Dermis blood vessel endothelial cell (primary cell): ENCODE measurements around the gene TBC1D22A. TPM values are rescaled to one million over a fixed set of nuclear protein-coding genes. Genes with fewer than 3 reads are reported as not detected.
A peak's percentile ranks its signal among the peaks of the same experiment; 100 is the strongest.

Experiments used
- DNase-seq: peaks from one replicate; pipeline ENCODE4 v3.0.0; 2010
- total RNA-seq: library from RNA; depleted of rRNA; stranded (reverse); fragments of >200 nt; gene quantifications from 2 replicates; pipeline ENCODE4 v1.2.3, GENCODE V29; 2014

Gene TBC1D22A
- total RNA-seq, 1 donor from 2014 or later, result 19.4 TPM

DNA sequence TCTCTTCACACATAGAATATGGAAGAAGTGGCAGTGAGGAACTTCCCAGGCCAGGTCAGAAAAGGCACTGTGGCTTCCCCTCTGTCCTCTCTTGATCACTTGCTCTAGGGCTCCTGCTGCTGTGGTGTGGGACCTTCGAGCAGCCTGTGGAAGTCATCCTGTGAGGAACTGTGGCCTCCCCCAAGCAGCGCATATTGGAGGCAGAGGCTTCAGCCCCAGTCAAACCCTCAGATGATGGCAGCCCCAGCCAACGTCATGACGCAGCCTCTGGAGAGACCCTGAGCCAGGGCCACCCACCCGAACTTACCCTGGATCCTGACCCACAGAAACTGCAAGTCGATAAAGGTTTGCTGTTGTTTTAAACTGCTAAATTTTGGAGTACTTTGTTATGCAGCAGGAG lies 444.9 kb downstream of the TBC1D22A start:
- no peak for DNase-seq

DNA sequence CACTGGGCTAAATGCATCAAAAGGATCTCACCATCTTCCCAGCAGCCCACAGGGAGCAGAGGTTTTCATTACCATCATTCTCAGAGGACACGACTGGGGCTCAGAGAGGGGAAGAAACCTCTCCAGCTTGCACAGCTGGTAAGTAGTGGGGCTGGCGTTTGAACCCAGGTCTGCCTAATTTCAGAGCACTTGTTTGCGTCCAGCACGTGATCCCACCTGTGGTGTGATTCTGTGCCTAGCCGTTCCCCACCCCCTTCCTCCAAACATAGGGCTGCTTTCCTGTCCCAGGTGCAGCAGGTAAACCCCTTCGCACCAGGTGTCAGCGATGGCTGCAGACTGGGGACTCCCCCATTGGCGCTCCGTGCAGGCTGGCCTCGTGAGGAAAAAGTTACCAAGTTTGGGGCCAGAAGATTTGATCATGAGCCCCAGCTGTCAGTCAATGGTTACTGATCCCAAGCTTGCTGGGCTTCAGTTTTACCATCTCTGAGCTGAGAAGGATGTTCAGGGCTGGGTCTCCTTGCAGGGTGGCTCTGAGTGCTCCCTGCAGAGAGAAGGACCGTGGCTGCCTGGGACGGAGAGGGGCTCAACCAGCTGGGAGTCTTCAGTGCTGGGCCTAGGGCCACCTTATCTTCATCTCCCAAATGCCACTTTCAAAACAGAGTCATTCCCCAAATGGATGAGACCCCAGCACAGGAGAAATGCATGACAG lies 445.6 kb downstream of the TBC1D22A start:
- no peak for DNase-seq

DNA sequence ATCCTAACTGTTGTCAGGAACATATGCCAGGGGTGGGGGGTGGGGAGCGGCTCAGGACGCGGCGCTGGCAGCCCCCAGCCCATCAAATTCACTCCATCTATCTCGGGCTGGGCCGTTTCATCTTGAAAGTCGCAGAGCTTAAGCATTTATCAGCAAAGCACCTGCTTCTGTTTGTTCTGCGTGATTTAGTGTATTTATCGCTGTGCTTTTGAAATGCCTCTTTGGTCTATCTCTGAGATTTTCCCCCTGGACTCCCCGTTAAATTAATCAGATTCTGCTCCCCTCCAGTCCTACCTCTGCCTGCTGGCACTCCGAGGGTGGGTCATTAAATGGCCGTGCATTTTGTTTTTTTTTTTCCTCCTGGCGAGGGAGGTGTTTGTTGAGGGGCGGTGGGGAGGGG lies 446.2 kb downstream of the TBC1D22A start:
- no peak for DNase-seq

DNA sequence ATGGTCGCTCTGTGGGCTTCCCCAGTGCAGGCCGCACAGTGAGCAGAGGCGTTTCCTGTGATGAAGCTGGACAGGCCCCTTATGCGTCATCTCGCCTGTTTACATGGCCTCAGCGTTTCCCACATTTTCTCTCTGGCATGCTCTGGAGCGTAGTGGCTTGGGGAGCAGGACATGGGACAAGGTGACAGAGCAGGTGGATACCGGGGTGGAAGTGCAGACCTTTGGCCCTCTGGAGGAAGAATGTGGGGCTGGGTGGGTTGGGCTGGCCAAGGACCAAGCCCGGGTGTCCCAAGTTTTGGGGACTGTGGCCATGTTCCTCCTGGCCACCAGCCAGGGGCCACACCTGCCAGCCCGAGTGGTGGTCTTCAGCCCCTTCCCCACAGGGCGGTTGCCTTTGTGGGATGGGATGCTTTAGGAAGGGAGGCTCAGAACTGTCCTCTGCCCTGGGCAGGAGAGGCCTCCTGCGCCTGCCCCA lies 446.6 kb downstream of the TBC1D22A start:
- no peak for DNase-seq

DNA sequence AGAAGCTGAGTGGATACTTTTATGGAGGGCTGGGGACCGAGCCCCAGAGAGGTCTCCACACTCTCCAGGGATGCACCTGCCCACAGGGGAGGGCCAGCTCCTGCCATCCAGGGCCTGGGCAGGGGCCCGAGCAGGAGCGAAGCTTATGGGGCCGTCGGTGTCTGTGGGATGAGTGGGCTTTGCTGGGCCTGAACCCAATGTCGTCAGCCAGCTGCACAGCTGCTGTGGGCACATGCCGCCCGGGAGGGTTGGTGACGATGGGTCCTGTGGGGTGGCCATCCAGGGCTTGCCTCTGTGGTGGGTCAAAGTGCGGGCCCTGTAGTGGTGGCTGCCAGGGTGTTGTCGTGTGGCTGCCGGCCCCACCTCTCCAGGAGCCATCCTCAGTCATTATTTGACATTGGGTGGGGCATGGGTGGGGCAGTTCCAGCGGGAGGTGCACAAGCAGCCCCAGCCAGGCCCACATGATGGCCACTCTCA lies 447.1 kb downstream of the TBC1D22A start:
- no peak for DNase-seq

DNA sequence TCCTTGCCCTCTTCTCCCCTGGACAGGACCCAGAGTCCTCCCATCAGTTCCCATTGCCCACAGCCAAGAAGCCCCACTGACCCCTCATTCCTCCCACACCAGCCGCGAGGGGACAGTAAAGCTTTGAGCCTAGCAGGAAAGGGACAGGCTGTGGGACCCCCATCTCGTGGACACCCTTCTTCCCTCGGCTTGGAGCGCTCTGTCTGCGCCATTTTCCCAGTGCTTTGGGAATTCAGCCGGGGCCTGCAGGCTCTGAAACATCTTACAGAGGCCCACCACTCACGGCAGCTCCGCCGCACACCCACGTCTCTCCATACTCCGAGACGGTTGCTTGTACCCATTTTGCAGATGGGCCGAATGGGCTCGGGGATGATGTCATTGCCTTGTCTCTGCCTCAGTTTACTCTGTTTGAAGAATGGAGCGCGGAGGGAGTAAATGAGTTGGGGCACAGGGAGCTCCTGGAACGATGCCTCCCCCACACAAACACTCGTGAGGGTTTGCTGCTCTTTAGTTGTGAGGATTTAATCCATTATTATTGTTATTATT lies 447.7 kb downstream of the TBC1D22A start:
- no peak for DNase-seq

DNA sequence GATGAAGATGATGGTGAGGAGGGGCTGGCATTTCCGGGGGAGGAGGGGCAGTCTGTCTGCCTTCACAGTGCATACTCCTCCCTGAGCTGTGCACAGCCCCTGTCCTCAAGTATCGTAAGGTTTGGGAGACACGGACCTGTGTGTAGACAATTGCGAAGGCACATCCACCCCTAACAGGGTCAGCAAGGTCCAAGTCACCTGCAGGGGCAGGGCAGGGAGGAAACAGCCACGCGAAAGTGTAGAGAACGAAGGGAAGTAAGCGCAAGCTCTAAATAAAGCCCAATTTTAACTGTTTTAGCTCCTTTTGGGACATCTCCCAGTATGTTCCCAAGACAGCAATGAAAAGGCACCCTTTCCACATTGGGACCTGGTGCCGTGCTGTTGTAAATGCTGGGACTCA lies 448.2 kb downstream of the TBC1D22A start:
- DNase-seq, result no peak

DNA sequence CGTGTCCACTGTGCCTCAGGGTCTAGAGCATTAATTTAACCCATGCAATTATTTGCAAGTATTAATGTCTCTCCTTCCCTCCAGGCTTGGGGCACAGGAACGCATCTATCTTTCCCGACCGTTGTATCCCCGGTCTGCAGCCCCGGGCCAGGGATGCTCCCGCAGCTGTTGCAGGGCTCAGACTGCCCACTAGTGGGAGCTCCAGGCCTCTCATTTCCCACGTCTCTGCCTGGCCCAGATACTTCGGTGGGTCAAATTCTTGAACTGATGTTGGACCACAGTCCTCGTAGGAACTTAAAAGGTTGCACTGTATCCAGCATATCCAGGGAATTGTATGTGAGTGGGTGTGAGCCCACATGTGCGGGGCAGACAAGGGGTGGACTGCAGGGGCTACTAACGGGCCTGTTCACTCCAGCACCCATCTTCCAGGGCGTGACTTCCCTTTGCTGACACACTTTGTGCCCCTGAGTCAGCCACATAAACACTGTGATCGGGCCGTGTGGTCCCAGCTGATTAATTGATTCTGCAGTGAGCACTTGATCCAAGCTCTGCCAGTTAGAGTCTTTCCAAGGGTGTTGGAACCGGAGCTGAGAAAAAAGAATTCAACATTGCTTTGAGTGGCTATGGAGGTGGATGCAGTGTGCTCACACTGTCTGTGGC lies 451.3 kb downstream of the TBC1D22A start:
- DNase-seq, result peak; percentile 39

DNA sequence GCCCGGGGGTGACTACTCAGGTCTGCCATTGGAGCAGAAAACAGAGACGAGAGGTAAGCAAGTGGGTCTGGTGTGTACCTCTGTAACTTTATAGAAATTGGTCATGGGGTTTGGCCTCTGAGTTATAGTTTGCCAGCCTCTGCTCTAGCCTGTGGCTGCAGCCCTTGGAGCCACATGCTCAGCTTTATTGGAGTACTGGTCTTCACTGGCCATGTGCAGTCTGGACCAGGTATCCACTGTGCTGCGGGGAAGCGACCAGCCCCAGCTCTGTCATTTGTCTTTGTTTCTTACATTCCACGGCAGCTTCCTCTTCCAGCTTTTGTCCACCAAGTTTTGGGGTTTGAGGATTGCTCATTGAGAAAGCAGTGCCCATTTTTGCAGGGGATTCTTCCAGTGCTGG lies 453.4 kb downstream of the TBC1D22A start:
- DNase-seq, result no peak

DNA sequence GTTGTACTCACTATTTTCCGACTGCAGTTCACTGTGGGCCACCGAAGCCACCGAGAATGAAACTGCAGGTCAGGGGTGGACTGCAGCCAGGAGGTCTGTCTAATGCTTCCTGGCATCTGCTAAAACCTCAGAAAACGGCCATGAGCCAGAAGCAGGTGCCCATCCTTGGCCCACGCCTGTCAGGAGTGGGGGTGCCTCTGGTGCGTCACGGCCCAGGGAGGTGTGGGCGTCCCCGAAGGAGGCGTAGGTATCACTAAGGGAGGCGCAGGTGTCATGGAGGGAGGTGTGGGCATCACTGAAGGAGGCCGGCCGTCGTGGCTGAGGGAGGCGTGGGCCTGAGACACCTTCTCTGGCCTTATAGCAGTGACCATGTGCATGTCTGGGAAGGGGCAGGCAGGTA lies 456.2 kb downstream of the TBC1D22A start:
- no peak for DNase-seq

DNA sequence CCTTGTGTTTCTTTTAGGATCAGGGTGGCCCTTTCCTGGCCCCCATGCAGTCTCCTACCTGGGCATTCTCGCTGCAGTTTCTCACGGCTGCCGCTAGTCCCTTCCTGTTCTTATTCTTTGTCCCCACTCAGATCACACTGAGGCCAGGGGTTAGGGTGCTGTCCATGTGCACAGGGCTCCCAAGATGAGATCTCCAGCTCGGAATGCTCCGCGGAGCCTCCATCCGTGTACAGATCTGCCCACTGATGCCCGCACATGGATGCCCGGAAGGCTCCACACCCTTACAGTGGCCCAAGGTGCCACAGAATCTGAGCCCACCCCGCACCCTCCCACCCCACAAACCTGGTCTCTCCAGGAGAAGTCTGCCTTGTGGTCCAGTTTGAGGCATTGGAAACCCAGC lies 457.3 kb downstream of the TBC1D22A start:
- no peak for DNase-seq

DNA sequence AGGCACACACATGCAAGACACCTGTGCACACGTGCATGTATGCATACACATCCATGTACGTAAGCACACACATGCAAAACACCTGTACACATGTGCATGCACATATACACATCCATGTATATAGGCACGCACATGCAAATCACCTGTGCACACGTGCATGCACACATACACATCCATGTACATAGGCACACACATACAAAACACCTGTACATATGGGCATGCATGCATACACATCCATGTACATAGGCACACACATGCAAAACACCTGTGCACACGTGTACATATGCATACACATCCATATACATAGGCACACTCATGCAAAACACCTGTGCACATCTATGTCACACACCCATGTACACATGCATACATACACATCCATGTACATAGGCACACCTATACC lies 458.3 kb downstream of the TBC1D22A start:
- DNase-seq, result no peak

DNA sequence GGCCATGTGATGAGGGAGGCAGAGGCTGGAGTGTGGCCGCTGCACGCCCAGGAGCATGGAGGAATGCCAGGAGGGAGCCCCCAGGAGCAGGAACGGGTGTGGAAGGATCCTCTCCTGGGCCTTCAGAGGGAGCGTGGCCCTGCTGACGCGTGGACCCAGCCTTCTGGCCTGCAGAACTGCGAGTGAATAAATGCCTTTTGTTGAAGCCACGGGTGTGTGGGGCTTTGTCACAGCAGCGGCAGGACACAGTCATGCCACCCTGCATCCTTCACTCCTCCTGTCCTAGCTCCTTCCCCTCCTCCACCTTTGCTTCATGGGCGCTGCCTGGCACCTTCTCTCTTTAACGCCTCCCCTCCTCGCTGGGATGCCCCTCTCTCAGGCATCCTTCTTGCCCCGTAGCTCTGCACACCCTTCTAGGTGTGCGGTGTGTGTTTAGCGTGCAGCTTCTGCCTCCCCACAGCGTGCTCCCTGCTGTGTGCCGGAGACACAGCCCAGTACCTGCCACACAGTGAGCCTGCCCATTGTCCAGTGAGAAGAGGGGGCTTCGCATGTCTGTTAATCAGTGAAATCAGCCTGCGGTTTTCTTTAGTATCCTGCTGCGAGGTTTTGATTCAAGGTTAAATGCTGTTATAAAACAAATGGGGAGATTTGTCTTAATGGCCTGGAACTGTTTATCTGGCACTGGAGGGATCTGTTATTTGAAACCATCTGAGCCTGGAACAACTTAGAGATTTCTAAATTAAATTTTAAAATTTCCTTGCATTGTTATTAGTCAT lies 459.6 kb downstream of the TBC1D22A start:
- no peak for DNase-seq

Other genes with a start within 250 kb of the TBC1D22A start
- gene CELSR1, start 225.0 kb upstream of the TBC1D22A start, total RNA-seq, result 28.2 and 45.6 TPM in 2 replicates
- 48.8 and 58.5 TPM in 2 replicates for gene GRAMD4, start 142.3 kb upstream of the TBC1D22A start, total RNA-seq
- 87.8 and 106 TPM in 2 replicates for gene CERK, start 24.4 kb upstream of the TBC1D22A start, total RNA-seq